Ovary (tissue), 9 donors: ENCODE data around the gene CHPF. TPM values are rescaled to one million over a fixed set of nuclear protein-coding genes. Genes with fewer than 3 reads are reported as not detected.

Experiments used
- DNase-seq, 5 donors: peaks; one replicate each; pipeline ENCODE4 v3.0.0-alpha.2; 2019 to 2020
- H3K27ac ChIP-seq, 2 donors: fragments of 200-600 bp; one replicate each; pipeline versions ENCODE4 v1.5.1 to v1.8.0; 2019 to 2022
- H3K27me3 ChIP-seq: fragments of 200-600 bp; one replicate; pipeline ENCODE4 v1.8.0; 2022
- H3K36me3 ChIP-seq: fragments of 200-600 bp; sonication (generic); one replicate; pipeline ENCODE4 v1.5.1; 2019
- H3K4me1 ChIP-seq: one replicate; pipeline ENCODE4 v1.8.1; 2013; ENCODE audit warnings: mild to moderate bottlenecking, moderate library complexity; ENCODE audit not compliant: insufficient read depth
- H3K4me3 ChIP-seq: fragments of 200-600 bp; sonication (generic); one replicate; pipeline ENCODE4 v1.5.1; 2017
- H3K9me3 ChIP-seq, 2 donors: fragments of 200-600 bp in 1 of 2; sonication (generic) in 1 of 2; one replicate each; pipeline versions ENCODE4 v1.5.1 to v1.8.1; 2013 to 2019; ENCODE audit warnings: mild to moderate bottlenecking in 1 of 2, moderate library complexity in 1 of 2
- EP300 ChIP-seq: sonication (generic); formaldehyde crosslinking; IDR thresholded peaks from one replicate; pipeline ENCODE4 v1.6.1; 2017; ENCODE audit warnings: antibody characterized with exemption
- POLR2A ChIP-seq: fragments of 450-650 bp; IDR thresholded peaks from one replicate; pipeline ENCODE4 v1.6.1; 2017; ENCODE audit warnings: antibody characterized with exemption, mild to moderate bottlenecking, moderate library complexity
- WGBS, 3 donors: extraction: QIAGEN DNeasy Blood & Tissue Kit in 1 of 3; methylation state at CpG; one replicate each; pipeline versions ENCODE4 v1.1.5 to v1.1.7; 2013 to 2017; 5-methylcytosine and 5-hydroxymethylcytosine counted together
- intact Hi-C, 4 donors: fragments of 100-400 bp; cut with DNase I; formaldehyde crosslinking; loops; one replicate each; pipeline versions ENCODE4 v1.11.0 to v1.15.1; 2022 to 2023
- polyA plus RNA-seq, 2 donors: library from polyadenylated mRNA; stranded (reverse); fragments of 200-250 nt in 1 of 2; fragments of 350-450 nt in 1 of 2; fragmentation: Illumina TruSeq in 1 of 2; extraction: RNeasy Lipid Tissue Mini Kit (QIAGEN cat#74804) in 1 of 2; gene quantifications; one replicate each; pipeline ENCODE4 v1.2.3, GENCODE V29; 2013 to 2014
- total RNA-seq, 7 donors: library from RNA; depleted of rRNA in 2 of 7; stranded (reverse); fragments of >200 nt in 2 of 7; fragmentation: NEBNext Ultra II Directional in 3 of 7; extraction: Animal tissue kit (Norgen Biotek cat#: 25700) in 3 of 7; gene quantifications; one replicate each; pipeline versions ENCODE4 v1.1.0 to v1.2.4, GENCODE V29; 2016 to 2023
- TF ChIP-seq, protein P1 (sequence below), 3 donors: fragments of 450-650 bp in 2 of 3; fragments of 200-600 bp in 1 of 3; IDR thresholded peaks; one replicate each; pipeline versions ENCODE4 v1.5.1 to v1.8.0; 2016 to 2022; ENCODE audit warnings: antibody characterized with exemption in 3 of 3, mild to moderate bottlenecking in 1 of 3
- donor health status: DM: no; HTN: no; CAD: no; lungs with moderate emphysema.
- donor health status: DM: no; HTN: no; CAD: no.
- donor health status: Bipolar disorder and iron deficiency.
- donor health status: DM: yes; HTN: yes; CAD: no.
- donor health status: DM: no; HTN: no; CAD: no.
- donor health status: DM: yes; HTN: yes; CAD: no.

CHPF gene
- total and polyA plus RNA-seq, 9 donors, result 4.0 to 181 (median 120) TPM

DNA sequence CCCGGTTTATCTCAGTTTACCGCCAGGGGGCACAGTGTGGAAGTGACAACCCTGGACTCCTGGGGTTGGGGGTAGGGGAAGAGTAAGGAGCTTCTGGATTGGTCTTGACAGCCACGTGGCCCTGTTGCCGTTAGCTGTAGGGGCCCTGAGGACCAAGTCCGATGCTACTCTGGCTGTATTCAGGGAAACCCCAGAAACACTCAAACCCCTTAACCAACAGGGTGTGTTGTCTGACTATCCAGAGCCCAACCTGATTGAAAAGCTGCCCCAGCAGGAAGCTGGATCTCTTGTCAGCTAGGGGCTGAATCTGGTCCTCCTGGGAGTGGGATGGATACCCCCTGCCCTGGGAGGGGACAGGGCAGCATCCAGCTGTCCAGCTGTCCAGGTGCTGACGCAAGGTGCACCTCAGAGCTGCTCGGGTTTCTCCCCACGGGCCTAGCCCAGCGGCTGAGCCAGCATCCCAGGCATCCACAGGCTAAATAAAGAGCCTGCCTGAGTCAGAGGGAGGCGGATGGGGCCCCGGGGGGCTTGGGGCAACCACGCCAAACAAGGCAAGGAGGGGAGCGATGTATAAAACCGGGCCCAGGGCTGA, 48.0 kb downstream of the CHPF start:
- Histone ChIP-seq H3K27ac (no peak overlapping the region), H3K9me3 (no peaks in the 10 kb centered on the region), H3K4me3 (no peak overlapping the region), H3K27me3 (no peaks in the 10 kb centered on the region), H3K4me1 (peaks cover 3% of the 10 kb centered on the region), H3K36me3 (no peaks in the 10 kb centered on the region)
- DNase-seq, result peak in 3 of 5 donors; percentile 47 to 74 (median 60)
- intact Hi-C loops, result no loop called here
- WGBS, 3 donors, result 35 to 37% (median 35%) methylated on average over 13 to 14 of the region's 14 CpGs
- TF ChIP-seq POLR2A (no peak), EP300 (no peak)
- TF ChIP-seq, protein P1, sequence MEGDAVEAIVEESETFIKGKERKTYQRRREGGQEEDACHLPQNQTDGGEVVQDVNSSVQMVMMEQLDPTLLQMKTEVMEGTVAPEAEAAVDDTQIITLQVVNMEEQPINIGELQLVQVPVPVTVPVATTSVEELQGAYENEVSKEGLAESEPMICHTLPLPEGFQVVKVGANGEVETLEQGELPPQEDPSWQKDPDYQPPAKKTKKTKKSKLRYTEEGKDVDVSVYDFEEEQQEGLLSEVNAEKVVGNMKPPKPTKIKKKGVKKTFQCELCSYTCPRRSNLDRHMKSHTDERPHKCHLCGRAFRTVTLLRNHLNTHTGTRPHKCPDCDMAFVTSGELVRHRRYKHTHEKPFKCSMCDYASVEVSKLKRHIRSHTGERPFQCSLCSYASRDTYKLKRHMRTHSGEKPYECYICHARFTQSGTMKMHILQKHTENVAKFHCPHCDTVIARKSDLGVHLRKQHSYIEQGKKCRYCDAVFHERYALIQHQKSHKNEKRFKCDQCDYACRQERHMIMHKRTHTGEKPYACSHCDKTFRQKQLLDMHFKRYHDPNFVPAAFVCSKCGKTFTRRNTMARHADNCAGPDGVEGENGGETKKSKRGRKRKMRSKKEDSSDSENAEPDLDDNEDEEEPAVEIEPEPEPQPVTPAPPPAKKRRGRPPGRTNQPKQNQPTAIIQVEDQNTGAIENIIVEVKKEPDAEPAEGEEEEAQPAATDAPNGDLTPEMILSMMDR (IDR thresholded peaks at IDR 0.05), result peak in 2 of 3 donors; percentile 42 to 60

DNA sequence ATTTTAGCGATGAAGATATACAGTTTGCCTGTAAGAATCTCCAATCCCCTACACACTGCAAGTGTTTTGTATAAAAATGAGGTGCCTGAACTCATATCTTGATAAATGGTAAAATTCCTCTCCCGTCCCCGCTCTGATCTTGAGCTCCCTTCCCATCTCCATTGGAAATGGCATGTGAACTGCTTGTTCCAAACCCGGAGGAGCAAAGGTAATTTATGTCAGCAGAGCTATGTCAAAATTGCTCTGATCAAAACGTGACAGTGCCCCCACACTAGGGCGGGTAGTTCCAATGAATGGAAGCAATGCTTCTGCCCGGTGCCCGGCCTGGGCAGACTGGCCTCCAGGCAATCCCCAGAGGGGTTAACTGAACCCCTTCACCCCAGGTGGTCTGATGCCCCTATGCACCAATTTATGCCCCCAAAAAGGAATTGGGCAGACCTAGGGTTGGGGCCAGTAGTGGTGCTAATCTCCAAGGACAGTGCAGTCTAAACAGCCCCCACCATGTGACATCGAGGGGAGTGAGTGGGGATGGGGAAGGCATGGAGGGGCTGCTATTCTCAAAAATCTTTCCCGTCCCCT, 48.6 kb downstream of the CHPF start:
- TF ChIP-seq POLR2A, result no peak
- TF ChIP-seq, protein P1 (IDR thresholded peaks at IDR 0.05), result no peak
- no peak for TF ChIP-seq EP300
- Histone ChIP-seq H3K4me1 (peaks cover 3% of the 10 kb centered on the region), H3K36me3 (no peaks in the 10 kb centered on the region), H3K9me3 (no peaks in the 10 kb centered on the region), H3K27ac (no peak overlapping the region), H3K27me3 (no peaks in the 10 kb centered on the region), H3K4me3 (no peak overlapping the region)
- WGBS, 3 donors, result 20 to 31% (median 31%) methylated on average over 10 of the region's 10 CpGs
- intact Hi-C loops, result no loop called here
- no peak for DNase-seq

DNA sequence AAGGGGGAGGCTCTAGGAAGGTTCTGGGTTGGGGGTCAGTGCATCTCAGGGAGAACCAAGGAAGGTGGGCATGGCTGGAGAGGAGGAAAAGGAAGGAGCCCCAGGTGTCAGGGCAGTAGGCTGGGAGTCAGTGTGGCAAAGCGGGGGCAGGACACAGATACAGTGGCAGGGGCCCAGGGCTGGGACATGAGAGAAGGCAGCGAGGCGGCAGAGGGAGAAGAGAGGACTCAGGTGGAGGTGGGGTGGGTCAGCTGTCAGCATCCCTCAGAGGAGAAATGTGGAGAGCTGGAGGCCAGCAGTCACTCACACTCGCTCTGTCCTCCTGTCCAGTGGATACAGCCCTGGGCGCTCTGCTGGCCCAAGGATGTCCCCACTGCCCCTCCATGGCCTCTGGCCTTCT, 50.5 kb downstream of the CHPF start:
- intact Hi-C loops, result no loop called here
- no peak for DNase-seq
- H3K4me1 ChIP-seq, result peaks cover 3% of the 10 kb centered on the region
- no peaks in the 10 kb centered on the region for H3K9me3 ChIP-seq
- H3K4me3 ChIP-seq, result no peak overlapping the region
- TF ChIP-seq POLR2A, result no peak
- TF ChIP-seq, protein P1 (IDR thresholded peaks at IDR 0.05), result no peak
- no peak for TF ChIP-seq EP300
- H3K27me3 ChIP-seq, result no peaks in the 10 kb centered on the region
- no peaks in the 10 kb centered on the region for H3K36me3 ChIP-seq
- H3K27ac ChIP-seq, result no peak overlapping the region
- WGBS, 3 donors, result 92 to 96% (median 96%) methylated on average over 5 of the region's 5 CpGs

DNA sequence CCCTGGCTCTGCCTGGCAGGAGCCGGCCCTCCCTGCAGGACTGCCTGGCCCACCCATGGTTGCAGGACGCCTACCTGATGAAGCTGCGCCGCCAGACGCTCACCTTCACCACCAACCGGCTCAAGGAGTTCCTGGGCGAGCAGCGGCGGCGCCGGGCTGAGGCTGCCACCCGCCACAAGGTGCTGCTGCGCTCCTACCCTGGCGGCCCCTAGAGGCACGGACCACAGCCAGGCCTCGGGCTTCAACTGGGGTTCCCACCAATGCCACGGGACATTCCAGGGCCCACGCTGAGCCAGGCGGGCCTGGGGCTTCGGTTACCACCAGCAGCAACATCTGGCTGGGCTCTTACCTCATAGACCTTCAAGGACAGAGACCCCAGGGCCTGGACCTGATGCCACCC, 51.0 kb downstream of the CHPF start:
- no peaks in the 10 kb centered on the region for H3K27me3 ChIP-seq
- intact Hi-C loops, result no loop called here
- WGBS, 3 donors, result 78 to 82% (median 82%) methylated on average over 20 of the region's 20 CpGs
- no peak overlapping the region for H3K4me3 ChIP-seq
- TF ChIP-seq POLR2A, result no peak
- TF ChIP-seq EP300, result no peak
- TF ChIP-seq, protein P1 (IDR thresholded peaks at IDR 0.05), result no peak
- H3K27ac ChIP-seq, result no peak overlapping the region
- no peaks in the 10 kb centered on the region for H3K36me3 ChIP-seq
- no peak for DNase-seq
- peaks cover 3% of the 10 kb centered on the region for H3K4me1 ChIP-seq
- no peaks in the 10 kb centered on the region for H3K9me3 ChIP-seq
